GM12892 (cell line): ENCODE data around the gene ATPAF1.

Source experiments
- POLR2A ChIP-seq: IDR thresholded peaks from 2 replicates; pipeline ENCODE4 v1.6.1; 2011; ENCODE audit warnings: low read depth, low read length, control low read depth
- POLR2AphosphoS5 ChIP-seq: IDR thresholded peaks from 2 replicates; pipeline ENCODE4 v1.6.1; 2011; ENCODE audit warnings: low read depth, low read length, control low read depth
- TAF1 ChIP-seq: IDR thresholded peaks from 2 replicates; pipeline ENCODE4 v1.6.1; 2011; ENCODE audit warnings: low read depth, mild to moderate bottlenecking, control low read depth, low read length, borderline replicate concordance

DNA sequence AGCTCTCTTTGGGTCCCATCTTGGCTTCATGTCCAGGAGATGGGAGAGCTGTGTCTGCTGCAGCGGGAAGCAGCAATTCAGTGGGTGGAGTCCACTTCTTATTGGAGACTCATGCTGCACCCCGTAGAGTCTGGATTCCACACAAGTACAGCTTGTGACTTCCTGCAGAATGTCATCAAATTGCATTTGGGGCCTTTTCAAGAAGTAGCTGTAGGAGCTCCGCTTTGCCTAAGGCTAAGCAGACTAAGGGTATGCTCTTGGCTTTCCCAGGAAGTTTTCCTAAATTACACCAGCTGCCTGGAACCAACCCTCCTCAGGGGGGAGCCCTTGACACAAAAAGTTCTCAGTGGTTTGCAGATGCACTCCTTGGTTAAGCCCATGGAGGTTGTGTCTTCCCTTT is 45.8 kb downstream of the ATPAF1 start:
- TF ChIP-seq POLR2A (no peak), POLR2AphosphoS5 (no peak), TAF1 (no peak)
